ENCODE data around the gene ADAMTS2. TPM values are rescaled to one million over a fixed set of nuclear protein-coding genes. Genes with fewer than 3 reads are reported as not detected.

Gene ADAMTS2
- polyA plus RNA-seq, 3 donors: 0.74 to 2.3 TPM; not detected in 1

GRCh38 chr5:179267671-179268083 is 77.6 kb downstream of the ADAMTS2 start:
- intact Hi-C loops (cut with micrococcal nuclease): no loop called here
- Histone ChIP-seq H3K4me1 (ENCODE audit: control insufficient read depth in 1 of 2, insufficient read depth in 2 of 2, low read length in 2 of 2) (no peaks in the 10 kb centered on the region), H3K4me3 (replicated peaks in 1 of 3; ENCODE audit: low read depth in 2 of 3, low read length in 3 of 3) (no peak overlapping the region), H4K20me1 (ENCODE audit: insufficient read depth, low read length) (no peaks in the 10 kb centered on the region), H2AFZ (ENCODE audit: insufficient read depth, low read depth, low read length, poor library complexity, severe bottlenecking) (no peak overlapping the region), H3K9ac (ENCODE audit: insufficient read depth, low read length, poor library complexity, severe bottlenecking) (no peak overlapping the region), H3K79me2 (ENCODE audit: insufficient read depth, low read length) (no peaks in the 10 kb centered on the region), H3K4me2 (replicated peaks; ENCODE audit: extremely low read depth, low read length, poor library complexity, severe bottlenecking) (no peak overlapping the region), H3K27me3 (ENCODE audit: control insufficient read depth in 2 of 2, insufficient read depth in 2 of 2, low read length in 2 of 2) (no peaks in the 10 kb centered on the region), H3K9me3 (replicated peaks in 1 of 2; ENCODE audit: control insufficient read depth in 1 of 2, insufficient read depth in 1 of 2, low read length in 2 of 2) (no peaks in the 10 kb centered on the region), H3K36me3 (replicated peaks in 1 of 2; ENCODE audit: control insufficient read depth in 1 of 2, insufficient read depth in 2 of 2, low read length in 2 of 2) (no peaks in the 10 kb centered on the region), H3K27ac (ENCODE audit: low read depth in 1 of 2, low read length in 2 of 2) (no peak overlapping the region)
- H3K36me3 Mint-ChIP-seq: no peaks in the 10 kb centered on the region
- H3K9me3 Mint-ChIP-seq: no peaks in the 10 kb centered on the region
- 83% methylated on average over 2 of the region's 10 CpGs for WGBS (ENCODE audit: insufficient coverage)
- TF ChIP-seq CTCF (IDR thresholded peaks at IDR 0.05): no peak
- no peak for DNase-seq
- H3K27ac Mint-ChIP-seq: no peak overlapping the region
- no peak overlapping the region for H3K4me3 Mint-ChIP-seq
- peaks cover 2 to 17% (median 5%) of the 10 kb centered on the region in 3 donors for H3K27me3 Mint-ChIP-seq (ENCODE audit: low read depth in 3 of 3)
- no peaks in the 10 kb centered on the region for H3K4me1 Mint-ChIP-seq

GRCh38 chr5:179267071-179267670 is 78.1 kb downstream of the ADAMTS2 start:
- no peak overlapping the region for H3K4me2 ChIP-seq (replicated peaks; ENCODE audit: extremely low read depth, low read length, poor library complexity, severe bottlenecking)
- 92% methylated on average over 11 of the region's 17 CpGs for WGBS (ENCODE audit: insufficient coverage)
- no peaks in the 10 kb centered on the region for H3K36me3 ChIP-seq (replicated peaks in 1 of 2; ENCODE audit: control insufficient read depth in 1 of 2, insufficient read depth in 2 of 2, low read length in 2 of 2)
- no peaks in the 10 kb centered on the region for H3K27me3 ChIP-seq (ENCODE audit: control insufficient read depth in 2 of 2, insufficient read depth in 2 of 2, low read length in 2 of 2)
- H2AFZ ChIP-seq (ENCODE audit: insufficient read depth, low read depth, low read length, poor library complexity, severe bottlenecking): no peak overlapping the region
- Mint-ChIP-seq H3K4me3 (no peak overlapping the region), H3K9me3 (no peaks in the 10 kb centered on the region), H3K36me3 (no peaks in the 10 kb centered on the region), H3K4me1 (no peaks in the 10 kb centered on the region), H3K27ac (no peak overlapping the region), H3K27me3 (ENCODE audit: low read depth in 3 of 3) (peaks cover 5 to 17% (median 5%) of the 10 kb centered on the region in 3 donors)
- no peaks in the 10 kb centered on the region for H3K9me3 ChIP-seq (replicated peaks in 1 of 2; ENCODE audit: control insufficient read depth in 1 of 2, insufficient read depth in 1 of 2, low read length in 2 of 2)
- H3K9ac ChIP-seq (ENCODE audit: insufficient read depth, low read length, poor library complexity, severe bottlenecking): no peak overlapping the region
- TF ChIP-seq CTCF (IDR thresholded peaks at IDR 0.05): no peak
- H3K4me1 ChIP-seq (ENCODE audit: control insufficient read depth in 1 of 2, insufficient read depth in 2 of 2, low read length in 2 of 2): no peaks in the 10 kb centered on the region
- H4K20me1 ChIP-seq (ENCODE audit: insufficient read depth, low read length): no peaks in the 10 kb centered on the region
- no peak overlapping the region for H3K4me3 ChIP-seq (replicated peaks in 1 of 3; ENCODE audit: low read depth in 2 of 3, low read length in 3 of 3)
- DNase-seq: no peak
- H3K27ac ChIP-seq (ENCODE audit: low read depth in 1 of 2, low read length in 2 of 2): no peak overlapping the region
- H3K79me2 ChIP-seq (ENCODE audit: insufficient read depth, low read length): no peaks in the 10 kb centered on the region
- intact Hi-C loops (cut with micrococcal nuclease): no loop called here
